DMS53 treated with DMSO at 0.1 percent for 48 hours (cell line): Measurements from ENCODE around the gene DUSP3.

Experiments used
- DNase-seq: peaks from one replicate; lab custom pipeline; 2025; ENCODE audit not compliant: unreplicated experiment; lab: John Stamatoyannopoulos, UW

Gene DUSP3

DNA sequence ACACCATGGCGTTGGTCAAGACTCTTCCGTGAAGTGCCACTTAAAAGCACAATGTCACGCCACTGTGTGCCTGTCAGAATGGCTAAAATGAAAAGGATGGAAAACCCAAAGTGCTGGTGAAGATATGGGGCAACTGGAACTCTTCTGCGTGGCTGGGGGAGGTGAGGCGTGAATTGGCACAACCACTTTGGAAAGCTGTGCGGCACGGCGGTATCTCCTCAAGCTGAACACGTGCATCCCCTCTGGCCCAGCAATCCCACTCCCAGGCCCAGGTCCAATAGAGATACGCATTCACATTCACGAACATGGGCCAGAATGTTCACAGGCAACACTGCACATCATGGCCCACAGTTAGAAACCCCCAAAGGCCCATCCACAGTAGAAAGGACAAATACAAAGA is 8.9 kb downstream of the DUSP3 start:
- no peak for DNase-seq

DNA sequence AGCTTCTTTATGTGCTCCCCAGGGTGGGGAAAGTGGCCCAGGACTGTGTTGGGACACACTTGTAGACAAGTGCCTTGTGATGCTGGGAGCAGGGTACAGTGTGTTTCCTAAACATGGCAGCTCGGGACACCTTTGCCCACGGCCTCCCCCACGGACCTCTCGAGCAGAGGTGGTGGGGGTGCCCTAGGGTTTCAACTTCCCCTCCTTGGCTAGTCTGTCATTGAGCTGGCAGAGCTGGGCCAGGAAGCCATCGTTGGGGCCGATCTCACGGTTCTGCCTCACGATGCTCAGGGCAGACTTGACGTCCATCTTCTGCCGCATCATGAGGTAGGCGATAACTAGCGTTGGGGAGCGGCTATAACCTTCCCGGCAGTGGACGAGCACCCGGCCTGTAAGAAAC is 9.4 kb downstream of the DUSP3 start:
- DNase-seq, result no peak

DNA sequence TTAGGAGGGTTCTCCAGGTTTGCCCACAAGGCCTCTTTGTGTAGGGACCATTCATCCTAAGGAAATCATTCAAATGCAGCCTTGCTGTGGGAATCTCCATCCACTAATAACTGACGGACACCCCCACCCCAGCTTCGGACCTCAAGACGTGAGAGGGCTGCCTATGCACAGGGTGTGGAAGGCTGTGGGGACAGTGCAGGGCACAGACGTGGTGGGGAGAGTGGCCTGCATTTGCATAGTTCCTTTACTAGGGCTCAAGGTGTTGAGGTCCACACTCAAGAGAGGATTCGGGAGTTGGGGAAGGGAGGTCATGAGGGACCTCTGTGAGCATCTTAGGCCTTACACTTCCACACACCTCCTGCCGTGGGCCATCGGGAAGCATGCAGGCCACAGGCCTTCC is 9.8 kb downstream of the DUSP3 start:
- DNase-seq, result no peak

DNA sequence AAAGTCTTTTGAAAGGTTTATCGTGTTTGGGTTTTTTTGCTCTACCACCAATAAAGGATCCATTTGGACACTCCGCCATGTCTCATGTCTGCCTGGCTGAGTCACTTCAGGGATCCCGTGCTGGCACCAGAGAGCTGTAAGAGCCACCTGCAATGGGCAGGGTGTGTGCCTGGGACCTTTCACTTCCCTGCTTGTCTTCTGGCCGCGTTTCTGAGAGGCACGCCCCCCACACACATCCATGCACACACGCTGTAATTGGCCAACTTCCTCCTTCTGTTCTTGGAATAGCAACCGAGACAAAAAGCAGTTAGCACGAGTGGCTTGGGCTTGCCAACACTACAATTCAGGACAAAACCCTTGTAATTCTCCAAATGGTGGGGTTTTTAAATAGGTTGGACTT is 10.4 kb downstream of the DUSP3 start:
- DNase-seq, result no peak

DNA sequence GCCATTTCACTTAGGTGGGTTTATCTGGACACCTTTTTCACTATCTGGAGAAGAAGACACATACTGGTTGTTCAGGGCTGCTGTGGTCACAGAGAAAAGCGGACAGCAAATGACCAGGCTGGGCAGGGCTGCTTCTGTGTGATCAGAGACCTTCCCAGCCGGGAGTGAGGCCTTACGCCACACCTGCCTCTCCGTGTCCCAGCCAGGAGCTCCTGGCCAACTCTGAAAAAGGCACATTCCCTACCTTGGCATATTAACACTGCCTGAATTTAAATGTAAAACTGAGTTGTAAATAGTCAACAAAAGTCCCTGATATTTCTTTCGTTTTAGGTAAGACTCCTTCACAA is 11.1 kb downstream of the DUSP3 start:
- no peak for DNase-seq

DNA sequence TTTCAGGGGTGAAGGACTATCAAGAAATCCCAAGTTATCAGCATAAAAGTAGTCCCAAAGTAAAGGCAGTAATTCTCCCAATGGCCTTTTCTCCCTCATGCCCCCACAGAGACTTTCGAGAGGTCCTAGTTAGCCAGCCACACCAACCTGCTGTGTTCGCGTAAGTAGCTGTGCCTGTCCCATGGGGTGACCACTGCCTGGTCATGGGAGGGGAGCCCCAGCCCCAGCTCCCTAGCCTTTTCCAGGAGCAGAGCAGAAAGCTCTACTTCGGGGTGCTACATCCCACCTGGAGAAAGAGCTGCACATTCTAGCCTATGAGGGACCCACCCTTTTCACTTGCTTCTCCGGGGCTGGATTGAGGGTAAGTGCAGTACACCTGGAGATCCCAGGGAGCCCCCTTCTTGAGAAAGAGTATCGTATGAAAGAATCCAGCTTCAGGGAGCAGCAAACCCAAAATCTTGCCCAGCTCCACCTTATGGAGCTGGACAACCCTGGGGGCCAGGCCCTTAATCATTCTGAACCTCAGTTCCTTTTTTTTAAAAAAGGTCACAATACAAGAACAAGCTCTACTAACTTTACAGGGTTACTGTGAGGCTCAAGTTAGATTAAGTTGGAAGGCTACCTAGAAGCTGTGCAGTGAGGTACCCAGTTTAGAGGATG is 11.6 kb downstream of the DUSP3 start:
- DNase-seq, result no peak

DNA sequence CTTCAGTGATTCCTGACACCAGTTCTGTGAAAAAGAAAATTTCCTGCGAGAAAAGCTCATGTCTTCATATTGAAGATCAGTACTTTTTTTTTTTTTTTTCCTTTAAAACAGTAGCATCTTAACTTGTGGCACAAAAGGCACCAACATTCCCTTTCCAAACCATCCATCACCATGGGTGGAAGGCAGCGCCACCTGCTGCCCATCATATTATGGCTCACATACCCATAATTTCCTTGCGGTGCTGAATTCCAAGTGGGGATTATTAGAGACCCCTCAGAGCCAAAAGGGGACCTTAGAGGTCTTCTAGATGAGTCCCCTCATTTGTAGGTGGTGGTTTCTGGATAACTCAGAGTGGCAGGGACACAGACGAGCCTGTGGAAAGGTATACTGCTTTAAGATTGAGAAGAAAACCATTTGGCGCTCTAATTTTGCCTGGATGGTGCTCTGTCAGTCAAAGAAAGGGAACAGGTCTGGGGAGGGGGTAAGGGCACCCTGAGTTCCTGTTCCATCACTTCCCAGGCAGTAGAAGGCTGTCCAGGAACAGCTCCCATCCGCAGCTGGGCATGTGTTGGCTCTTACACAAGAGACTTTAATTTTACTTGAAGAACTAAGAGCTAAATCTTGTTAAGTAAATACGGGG is 12.2 kb downstream of the DUSP3 start:
- peak; percentile 37 for DNase-seq

DNA sequence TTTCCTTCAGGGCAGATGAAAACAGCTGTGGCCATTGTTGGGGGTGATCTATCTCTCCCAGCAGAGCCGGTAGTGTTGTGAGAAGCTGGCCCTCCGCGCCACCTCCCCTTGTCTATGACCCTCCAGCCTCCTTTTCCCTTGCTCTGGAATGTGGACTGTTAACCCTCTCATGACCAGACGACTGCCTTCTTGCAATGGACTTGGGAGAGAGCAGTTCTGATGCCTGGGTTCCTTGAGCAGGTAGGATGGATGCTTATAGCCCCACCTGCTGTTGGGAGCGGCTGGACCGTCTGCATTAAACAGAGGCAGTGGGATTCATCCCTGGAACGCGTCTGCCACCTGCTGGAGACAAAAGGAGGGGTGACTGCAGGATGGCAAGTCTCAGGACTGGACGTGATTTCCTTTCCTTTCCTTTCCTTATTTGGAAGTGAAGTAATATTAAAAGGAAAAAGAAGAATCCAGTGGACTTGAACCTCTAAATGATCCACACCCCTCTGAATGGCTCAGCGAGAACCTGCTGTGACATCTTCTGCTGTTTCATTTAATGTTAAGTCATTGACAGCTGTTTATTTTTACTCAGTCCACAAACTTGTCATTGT is 18.4 kb downstream of the DUSP3 start:
- DNase-seq, result peak; percentile 93

DNA sequence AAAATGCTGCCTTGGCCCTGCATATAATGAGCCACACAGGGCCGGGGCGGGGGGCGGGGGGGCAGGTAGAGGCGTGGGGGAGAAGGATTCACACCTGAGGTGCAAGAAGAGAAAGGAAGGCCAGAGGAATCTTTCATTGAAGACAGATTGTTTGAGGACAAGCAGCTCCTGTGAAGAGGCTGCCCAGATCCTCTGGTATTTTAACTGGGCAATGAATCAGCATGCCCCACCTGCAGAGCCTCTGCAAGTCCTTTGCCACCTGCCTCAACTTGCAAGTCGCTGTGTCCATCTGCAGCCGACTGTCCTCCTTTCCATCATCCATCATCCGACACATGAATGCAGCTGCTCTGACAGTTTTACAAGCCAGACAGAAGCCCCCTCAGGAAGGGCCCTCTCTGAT is 18.9 kb downstream of the DUSP3 start:
- no peak for DNase-seq

DNA sequence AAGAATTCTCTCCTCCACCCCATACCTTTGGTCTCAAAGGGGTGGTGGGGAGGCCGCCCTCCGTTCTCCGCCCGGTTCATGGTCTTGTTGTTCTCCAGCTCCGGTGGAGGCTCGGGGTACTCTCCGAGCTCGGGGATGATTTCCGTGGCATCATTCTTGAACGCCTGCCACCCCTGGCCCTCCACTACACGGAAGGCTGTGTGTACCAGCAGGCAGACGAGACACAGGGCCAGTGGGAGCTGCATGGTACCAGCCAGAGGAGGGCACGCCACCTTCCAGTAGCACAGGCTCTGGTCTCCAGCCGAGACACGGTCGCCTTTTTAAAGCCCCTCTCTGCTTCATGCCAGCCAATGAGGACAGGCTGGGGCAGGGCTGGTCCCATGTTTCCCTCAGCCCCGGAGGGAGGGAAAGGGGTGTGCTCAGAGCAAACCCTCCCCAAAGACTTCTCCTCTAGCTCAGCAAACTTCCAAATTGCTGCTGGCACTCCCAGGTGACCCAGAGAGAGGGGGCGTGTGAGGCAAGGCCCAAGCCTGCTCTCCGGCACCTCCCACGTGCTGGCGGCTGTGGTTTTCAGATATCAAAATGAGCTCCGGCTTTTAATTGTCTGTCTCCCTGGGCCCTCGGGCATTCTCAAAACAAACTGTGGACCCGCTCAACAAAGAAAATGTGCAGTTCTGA is 20.1 kb downstream of the DUSP3 start, which contains the start of gene SOST:
Gene SOST, minus strand, starts transcription at position 295 of the 678 bp plus-strand sequence. Its CDS starts 50 bp downstream, at position 245.
- DNase-seq, result no peak

DNA sequence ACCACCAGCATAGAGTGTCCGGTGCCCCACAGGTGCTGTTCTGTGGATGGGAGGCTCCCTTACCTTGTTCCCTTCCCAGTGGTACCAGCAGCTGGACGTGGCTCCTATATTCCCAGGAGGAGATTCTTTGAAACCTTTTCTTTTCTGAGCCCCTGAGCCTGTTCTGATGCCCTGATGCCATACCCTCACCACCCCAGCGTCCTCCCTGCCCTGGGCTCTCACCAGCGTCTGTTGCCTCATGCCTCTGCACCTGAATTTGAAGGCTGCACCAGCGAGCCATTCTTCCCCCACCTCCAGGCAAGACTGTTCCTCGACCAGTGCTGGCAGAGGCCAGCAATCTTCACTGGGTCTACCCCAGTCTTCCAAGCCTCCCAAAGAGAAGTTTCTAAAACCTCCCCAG is 20.7 kb downstream of the DUSP3 start:
- no peak for DNase-seq

DNA sequence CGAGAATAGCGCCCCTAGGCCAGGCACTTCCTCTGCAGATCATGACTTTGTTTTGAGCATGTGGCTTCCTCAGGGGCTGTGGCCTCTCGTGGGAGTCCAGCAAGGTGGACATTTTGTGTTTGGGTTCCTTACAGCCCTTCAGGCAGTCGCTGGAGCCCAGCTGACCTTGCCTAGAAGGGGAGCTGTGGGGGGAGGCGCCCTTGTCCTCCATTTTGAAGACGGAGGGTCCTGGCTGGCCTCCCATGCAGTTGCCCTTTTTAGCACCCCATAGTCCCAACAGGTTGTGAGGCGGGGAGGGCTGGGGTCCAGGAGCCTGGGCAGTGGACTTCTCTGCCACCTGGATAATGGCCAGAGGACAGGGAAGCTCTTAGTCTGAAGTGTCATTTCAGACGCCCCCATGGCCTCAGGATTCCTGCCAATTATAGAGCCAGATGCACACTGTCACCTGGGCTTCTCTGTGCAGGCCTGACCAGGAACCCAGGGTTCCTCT is 21.6 kb downstream of the DUSP3 start:
- no peak for DNase-seq

DNA sequence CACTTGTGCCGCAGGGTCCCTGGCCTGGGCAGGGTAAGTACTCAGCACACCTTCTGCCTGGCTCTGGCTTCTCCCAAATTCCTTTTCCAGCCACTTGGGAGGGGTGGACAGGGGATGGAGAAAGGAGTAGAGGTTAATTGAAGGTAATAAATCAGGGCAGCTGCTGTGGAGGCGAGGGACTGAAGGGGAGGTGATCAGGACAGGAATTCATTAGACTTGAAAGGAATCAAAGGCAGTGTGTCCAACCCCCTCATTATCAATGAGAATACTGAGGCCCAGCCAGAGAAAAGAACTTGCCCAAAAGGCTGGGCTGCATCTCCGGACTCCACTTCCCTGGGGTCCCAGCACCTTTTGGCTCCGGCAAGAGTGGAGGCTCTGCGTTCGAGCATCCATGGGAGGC is 22.6 kb downstream of the DUSP3 start:
- no peak for DNase-seq

DNA sequence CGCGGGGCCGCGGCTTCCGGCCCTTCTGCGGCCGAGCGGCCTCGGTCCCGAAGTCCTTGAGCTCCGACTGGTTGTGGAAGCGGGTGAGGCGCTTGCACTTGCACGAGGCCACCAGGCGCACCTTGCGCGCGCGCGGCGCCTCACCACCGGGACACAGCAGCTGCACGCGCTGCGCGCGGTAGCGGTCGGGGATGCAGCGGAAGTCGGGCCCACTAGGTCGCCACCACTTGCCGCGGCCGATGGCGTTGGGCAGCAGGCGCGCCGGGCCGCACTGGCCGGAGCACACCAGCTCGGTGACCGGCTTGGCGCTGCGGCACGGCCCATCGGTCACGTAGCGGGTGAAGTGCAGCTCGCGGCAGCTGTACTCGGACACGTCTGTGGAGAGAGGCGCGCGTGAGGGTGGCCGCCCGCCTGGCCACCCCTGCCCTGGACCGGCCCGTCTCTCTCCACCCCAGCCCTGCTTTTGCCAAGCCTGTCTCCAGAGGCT is 23.3 kb downstream of the DUSP3 start:
- peak; percentile 54 for DNase-seq

DNA sequence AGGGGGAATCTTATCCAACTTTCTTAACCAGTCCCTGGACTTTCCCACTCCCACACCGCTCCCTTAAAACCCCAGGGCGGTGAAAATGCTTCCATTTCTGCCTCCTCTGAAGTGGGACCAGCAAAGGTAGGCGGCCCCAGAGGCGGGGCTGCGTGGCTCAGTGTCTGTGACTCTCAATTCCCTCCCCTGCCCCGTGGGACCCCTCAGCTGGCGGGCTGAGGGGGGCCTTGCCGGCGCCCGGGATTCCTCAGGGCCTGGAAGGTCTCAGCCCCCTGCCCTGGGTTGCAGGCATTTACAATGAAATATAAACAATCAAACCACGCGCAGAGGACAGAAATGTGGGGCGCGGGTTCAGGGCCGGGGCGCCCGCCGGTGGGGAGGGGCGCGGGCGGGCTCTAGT is 23.8 kb downstream of the DUSP3 start:
- DNase-seq, result no peak

DNA sequence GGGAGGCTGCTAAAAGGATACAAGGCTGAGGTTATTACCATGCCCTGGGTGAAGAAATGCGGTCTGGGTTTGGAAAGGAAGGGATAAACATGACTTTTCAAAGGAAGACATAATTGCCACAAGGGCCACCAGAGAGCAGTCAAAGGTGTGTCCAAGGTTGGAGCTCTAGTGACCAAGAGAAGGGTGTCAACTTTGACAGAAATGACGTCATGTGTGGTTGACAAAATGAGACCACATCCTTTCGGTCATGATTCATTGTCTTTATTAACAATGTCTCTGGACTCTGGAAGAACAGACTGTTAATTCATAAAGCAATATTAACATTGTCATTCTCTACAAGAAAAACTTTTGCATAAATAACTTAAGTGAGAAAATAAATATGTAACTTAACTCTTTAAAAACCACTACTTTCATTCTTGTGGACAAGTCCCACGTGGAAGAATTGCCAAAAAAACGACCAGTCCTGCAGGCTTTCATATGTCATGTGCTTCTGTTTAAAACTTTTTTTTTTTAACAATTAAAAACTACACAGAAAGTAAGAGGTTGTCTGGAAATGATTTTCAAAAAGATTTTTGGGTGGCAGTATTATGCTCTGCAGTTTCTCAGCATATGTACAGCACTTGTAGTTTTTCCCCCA is 25.2 kb downstream of the DUSP3 start:
- DNase-seq, result no peak

DNA sequence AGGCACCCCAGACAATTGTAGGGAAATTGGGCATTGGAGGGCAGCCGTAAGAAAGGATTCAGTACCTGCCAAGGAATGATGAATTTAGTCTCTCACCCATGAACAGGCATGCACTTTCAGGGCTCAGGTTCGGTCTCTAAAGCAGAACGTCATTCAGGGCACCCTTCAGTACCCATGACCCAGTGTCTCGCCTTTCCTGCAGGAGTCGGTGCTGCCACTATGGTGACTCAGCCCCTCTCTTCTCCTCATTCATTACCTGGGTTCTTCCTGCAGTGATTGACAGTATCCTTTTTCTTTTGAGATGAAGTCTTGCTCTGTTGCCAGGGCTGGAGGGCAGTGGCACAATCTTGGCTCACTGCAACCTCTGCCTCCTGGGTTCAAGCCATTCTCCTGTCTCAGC is 28.6 kb downstream of the DUSP3 start:
- no peak for DNase-seq

DNA sequence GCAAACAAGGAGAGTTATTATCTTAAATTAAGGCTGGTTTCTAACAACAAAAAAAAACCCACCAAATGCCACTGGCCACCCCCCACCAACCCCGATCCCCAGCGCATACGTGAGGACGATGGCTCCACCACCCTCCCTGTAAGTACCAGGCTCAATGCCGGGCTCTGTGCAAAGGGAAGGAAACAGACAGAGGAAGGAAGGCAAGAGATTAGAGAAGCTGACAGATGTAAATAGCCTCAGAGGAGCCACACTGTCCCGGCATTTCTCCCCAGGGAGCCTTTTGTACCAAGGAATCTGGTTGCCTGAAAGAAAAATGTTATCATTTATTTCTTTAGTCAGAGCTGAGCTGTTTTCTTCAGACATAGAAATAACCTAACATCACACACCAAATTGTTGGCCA is 33.2 kb downstream of the DUSP3 start:
- DNase-seq, result no peak

DNA sequence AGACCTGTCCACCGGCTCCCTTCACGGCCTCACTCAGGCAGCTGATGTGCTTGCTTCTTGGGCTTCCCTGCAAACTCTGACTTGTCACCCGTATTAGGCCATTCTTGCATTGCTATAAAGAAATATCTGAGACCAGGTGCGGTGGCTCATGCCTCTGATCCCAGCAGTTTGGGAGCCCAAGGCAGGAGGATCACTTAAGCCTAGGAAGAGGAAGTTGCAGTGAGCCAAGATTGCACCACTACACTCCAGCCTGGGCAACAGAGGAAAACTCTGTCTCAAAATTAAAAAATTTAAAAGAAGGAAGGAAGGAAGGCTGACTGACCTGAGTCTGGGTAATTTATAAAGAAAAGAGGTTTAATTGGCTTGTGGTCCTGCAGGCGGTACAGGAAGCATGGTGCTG is 37.1 kb downstream of the DUSP3 start:
- no peak for DNase-seq

DNA sequence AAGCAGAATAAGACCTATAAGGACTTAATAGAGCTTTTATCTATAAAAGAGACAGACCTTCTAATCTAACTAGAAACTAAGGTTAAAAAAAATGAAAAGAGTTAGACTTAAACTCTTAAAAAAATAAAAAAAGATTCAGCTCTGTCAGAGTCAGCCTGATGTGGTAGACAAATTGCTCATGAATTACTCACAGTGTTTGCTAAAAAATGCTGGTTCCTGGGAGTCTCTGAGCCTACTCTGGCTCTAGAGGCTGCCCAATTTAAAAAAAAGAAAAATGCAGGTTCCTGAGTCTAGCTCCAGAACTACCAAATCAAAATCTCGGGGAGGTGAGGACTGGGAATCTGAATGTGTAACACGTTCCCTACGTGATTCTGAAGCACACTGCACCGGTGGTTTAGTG is 38.2 kb downstream of the DUSP3 start:
- DNase-seq, result no peak

DNA sequence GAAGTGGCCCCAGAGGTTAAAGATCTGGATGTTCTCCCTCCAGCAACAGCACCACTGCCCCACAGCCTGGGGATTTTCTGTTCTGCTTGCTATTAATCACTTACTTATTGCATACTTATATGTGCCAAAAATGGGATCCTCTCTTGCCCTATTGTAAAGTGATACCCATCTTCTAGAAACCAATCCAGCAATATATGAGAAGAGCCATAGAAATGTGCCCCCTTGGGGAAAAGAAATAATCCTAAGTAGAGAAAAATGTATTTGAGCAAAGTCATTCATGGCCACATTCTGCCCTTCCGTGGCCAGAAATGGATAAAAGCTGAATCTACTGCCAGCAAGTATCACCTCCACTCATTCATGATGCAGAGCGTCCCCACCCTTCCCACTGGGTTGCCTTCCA is 41.1 kb downstream of the DUSP3 start:
- no peak for DNase-seq
